Ovary (tissue), 9 donors: ENCODE measurements around the gene SEZ6. TPM values are rescaled to one million over a fixed set of nuclear protein-coding genes. Genes with fewer than 3 reads are reported as not detected.

Experiments
- DNase-seq, 5 donors: peaks; one replicate each; pipeline ENCODE4 v3.0.0-alpha.2; 2019 to 2020
- H3K27ac ChIP-seq, 2 donors: fragments of 200-600 bp; one replicate each; pipeline versions ENCODE4 v1.5.1 to v1.8.0; 2019 to 2022
- H3K27me3 ChIP-seq: fragments of 200-600 bp; one replicate; pipeline ENCODE4 v1.8.0; 2022
- H3K36me3 ChIP-seq: fragments of 200-600 bp; sonication (generic); one replicate; pipeline ENCODE4 v1.5.1; 2019
- H3K4me1 ChIP-seq: one replicate; pipeline ENCODE4 v1.8.1; 2013; ENCODE audit warnings: mild to moderate bottlenecking, moderate library complexity; ENCODE audit not compliant: insufficient read depth
- H3K4me3 ChIP-seq: fragments of 200-600 bp; sonication (generic); one replicate; pipeline ENCODE4 v1.5.1; 2017
- H3K9me3 ChIP-seq, 2 donors: fragments of 200-600 bp in 1 of 2; sonication (generic) in 1 of 2; one replicate each; pipeline versions ENCODE4 v1.5.1 to v1.8.1; 2013 to 2019; ENCODE audit warnings: mild to moderate bottlenecking in 1 of 2, moderate library complexity in 1 of 2
- CTCF ChIP-seq, 3 donors: fragments of 450-650 bp in 2 of 3; fragments of 200-600 bp in 1 of 3; IDR thresholded peaks; one replicate each; pipeline versions ENCODE4 v1.5.1 to v1.8.0; 2016 to 2022; ENCODE audit warnings: antibody characterized with exemption in 3 of 3, mild to moderate bottlenecking in 1 of 3
- EP300 ChIP-seq: sonication (generic); formaldehyde crosslinking; IDR thresholded peaks from one replicate; pipeline ENCODE4 v1.6.1; 2017; ENCODE audit warnings: antibody characterized with exemption
- POLR2A ChIP-seq: fragments of 450-650 bp; IDR thresholded peaks from one replicate; pipeline ENCODE4 v1.6.1; 2017; ENCODE audit warnings: antibody characterized with exemption, mild to moderate bottlenecking, moderate library complexity
- WGBS, 3 donors: extraction: QIAGEN DNeasy Blood & Tissue Kit in 1 of 3; methylation state at CpG; one replicate each; pipeline versions ENCODE4 v1.1.5 to v1.1.7; 2013 to 2017; 5-methylcytosine and 5-hydroxymethylcytosine counted together
- intact Hi-C, 4 donors: fragments of 100-400 bp; cut with DNase I; formaldehyde crosslinking; loops; one replicate each; pipeline versions ENCODE4 v1.11.0 to v1.15.1; 2022 to 2023
- polyA plus RNA-seq, 2 donors: library from polyadenylated mRNA; stranded (reverse); fragments of 200-250 nt in 1 of 2; fragments of 350-450 nt in 1 of 2; fragmentation: Illumina TruSeq in 1 of 2; extraction: RNeasy Lipid Tissue Mini Kit (QIAGEN cat#74804) in 1 of 2; gene quantifications; one replicate each; pipeline ENCODE4 v1.2.3, GENCODE V29; 2013 to 2014
- total RNA-seq, 7 donors: library from RNA; depleted of rRNA in 2 of 7; stranded (reverse); fragments of >200 nt in 2 of 7; fragmentation: NEBNext Ultra II Directional in 3 of 7; extraction: Animal tissue kit (Norgen Biotek cat#: 25700) in 3 of 7; gene quantifications; one replicate each; pipeline versions ENCODE4 v1.1.0 to v1.2.4, GENCODE V29; 2016 to 2023
- donor health status: DM: no; HTN: no; CAD: no; lungs with moderate emphysema.
- donor health status: DM: no; HTN: no; CAD: no.
- donor health status: Bipolar disorder and iron deficiency.
- donor health status: DM: yes; HTN: yes; CAD: no.
- donor health status: DM: no; HTN: no; CAD: no.
- donor health status: DM: yes; HTN: yes; CAD: no.

The SEZ6 gene
- total and polyA plus RNA-seq, 9 donors = not detected

- intact Hi-C loops = no loop called here
- Histone ChIP-seq H3K36me3 (no peaks in the 10 kb centered on the region), H3K27me3 (no peaks in the 10 kb centered on the region), H3K4me1 (no peaks in the 10 kb centered on the region), H3K27ac (no peak overlapping the region), H3K4me3 (no peak overlapping the region), H3K9me3 (no peaks in the 10 kb centered on the region)
- TF ChIP-seq POLR2A (no peak), EP300 (no peak), CTCF (IDR thresholded peaks at IDR 0.05) (no peak)
- WGBS, 3 donors = 18 to 21% (median 18%) methylated on average over 35 to 36 of the region's 36 CpGs
- no peak for DNase-seq
Observed at GRCh38 chr17:28985950-28986713, 19.7 kb downstream of the SEZ6 start.

- DNase-seq = no peak
- WGBS, 3 donors = 44 to 54% (median 47%) methylated on average over 7 of the region's 7 CpGs
- intact Hi-C loops = loop anchor here in 1 of 4 donors (5.0 kb wide), 1 partner anchor 134 kb away; no protein-coding TSS in a partner anchor
- no peak for TF ChIP-seq CTCF (IDR thresholded peaks at IDR 0.05)
- no peak for TF ChIP-seq POLR2A
- no peak for TF ChIP-seq EP300
- Histone ChIP-seq H3K27ac (no peak overlapping the region), H3K36me3 (no peaks in the 10 kb centered on the region), H3K27me3 (no peaks in the 10 kb centered on the region), H3K4me1 (no peaks in the 10 kb centered on the region), H3K9me3 (no peaks in the 10 kb centered on the region), H3K4me3 (no peak overlapping the region)
Observed at GRCh38 chr17:28983286-28984230, 22.3 kb downstream of the SEZ6 start.

GRCh38 chr17:28982131-28982793, 23.6 kb downstream of the SEZ6 start:
- no peaks in the 10 kb centered on the region for H3K27me3 ChIP-seq
- TF ChIP-seq EP300 (no peak), POLR2A (no peak), CTCF (IDR thresholded peaks at IDR 0.05) (no peak)
- no peak overlapping the region for H3K4me3 ChIP-seq
- no peak overlapping the region for H3K27ac ChIP-seq
- H3K36me3 ChIP-seq = no peaks in the 10 kb centered on the region
- intact Hi-C loops = loop anchor here in 1 of 4 donors (5.0 kb wide), 1 partner anchor 135 kb away; no protein-coding TSS in a partner anchor
- WGBS, 3 donors = 80 to 85% (median 82%) methylated on average over 11 of the region's 11 CpGs
- H3K9me3 ChIP-seq = no peaks in the 10 kb centered on the region
- DNase-seq = no peak
- H3K4me1 ChIP-seq = no peaks in the 10 kb centered on the region

- no peaks in the 10 kb centered on the region for H3K36me3 ChIP-seq
- H3K9me3 ChIP-seq = no peaks in the 10 kb centered on the region
- DNase-seq = no peak
- no peak overlapping the region for H3K27ac ChIP-seq
- no peaks in the 10 kb centered on the region for H3K27me3 ChIP-seq
- no peak overlapping the region for H3K4me3 ChIP-seq
- intact Hi-C loops = no loop called here
- TF ChIP-seq EP300 = no peak
- no peak for TF ChIP-seq POLR2A
- TF ChIP-seq CTCF (IDR thresholded peaks at IDR 0.05) = no peak
- no peaks in the 10 kb centered on the region for H3K4me1 ChIP-seq
- WGBS, 3 donors = 82 to 89% (median 88%) methylated on average over 2 of the region's 2 CpGs
Observed at GRCh38 chr17:28978356-28978964, 27.4 kb downstream of the SEZ6 start.
